Neural cell (in vitro differentiated cells): Measurements from ENCODE around the gene CPSF6.

ENCODE experiments used
- CTCF ChIP-seq: fragments of 450-650 bp; IDR thresholded peaks from 2 replicates; pipeline ENCODE4 v1.5.1; 2014; ENCODE audit warnings: antibody characterized with exemption, mild to moderate bottlenecking, moderate library complexity; ENCODE audit not compliant: poor library complexity, severe bottlenecking
- EZH2 ChIP-seq: fragments of 200-600, 300-800 bp; shearing (Covaris generic), sonication (generic); IDR thresholded peaks from 2 replicates; pipeline ENCODE4 v1.6.1; 2014; ENCODE audit warnings: antibody characterized with exemption, low read length, borderline replicate concordance, mild to moderate bottlenecking; ENCODE audit not compliant: insufficient read depth, poor library complexity, severe bottlenecking
- POLR2AphosphoS5 ChIP-seq: IDR thresholded peaks from 2 replicates; pipeline ENCODE4 v1.6.1; 2012
- SMC3 ChIP-seq: fragments of 450-650 bp; conservative IDR thresholded peaks from 2 replicates; pipeline ENCODE4 v1.6.1; 2014; ENCODE audit warnings: antibody characterized with exemption, mild to moderate bottlenecking, moderate library complexity; ENCODE audit not compliant: poor library complexity
- TAF1 ChIP-seq: IDR thresholded peaks from 2 replicates; pipeline ENCODE4 v1.6.1; 2012; ENCODE audit warnings: low read depth

GRCh38 chr12:69238589-69239351, 599 bp upstream of the CPSF6 start:
- TF ChIP-seq CTCF (no peak), EZH2 (no peak), SMC3 (no peak), TAF1 (no peak), POLR2AphosphoS5 (no peak)
